Hematopoietic multipotent progenitor cell treated with erythropoietin and hydrocortisone succinate and interleukin-3 and kit ligand, for 17 days (in vitro differentiated cells): ENCODE data around the gene ADAMTS9.

ENCODE experiments used
- DNase-seq: peaks from one replicate; pipeline ENCODE4 v3.0.0-alpha.2; 2015; ENCODE audit warnings: low spot score

The ADAMTS9 gene

DNA sequence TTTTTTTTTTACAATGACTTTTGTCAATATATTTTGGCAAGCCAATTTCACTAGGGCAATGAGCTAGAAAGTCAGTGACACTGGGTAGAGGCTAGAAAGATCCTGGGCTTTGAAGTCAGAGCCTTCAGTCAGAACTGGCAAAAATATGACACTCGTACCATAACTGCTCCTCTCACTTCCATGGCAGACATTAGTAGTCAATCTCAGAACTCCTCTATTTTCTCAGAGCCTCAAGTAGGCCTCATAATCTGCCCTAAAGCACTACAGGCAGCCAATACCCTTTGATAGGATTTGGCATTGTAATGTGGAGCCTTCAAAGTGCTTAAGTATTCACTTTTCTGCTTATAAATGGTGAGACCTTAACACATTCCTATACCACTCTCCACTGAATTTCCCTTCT, 67.8 kb downstream of the ADAMTS9 start:
- DNase-seq, result no peak

DNA sequence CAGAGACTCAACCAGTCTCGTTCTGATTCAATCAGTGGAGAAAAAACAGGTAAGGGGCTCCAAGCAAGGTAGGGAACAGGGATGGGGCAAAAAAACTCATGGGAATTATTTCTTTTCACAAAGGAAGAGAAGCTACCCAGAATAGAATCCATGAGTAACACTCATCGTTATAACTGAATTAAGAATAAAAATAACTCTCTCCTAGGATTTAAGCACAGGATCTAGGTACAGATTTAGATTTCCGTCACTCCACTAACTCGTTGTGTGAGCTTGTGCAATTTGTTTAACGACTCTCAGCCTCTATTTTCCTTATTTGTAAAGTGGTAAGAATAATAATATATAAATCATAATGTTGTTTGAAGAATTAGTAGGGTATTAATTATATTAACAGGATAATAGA, 68.6 kb downstream of the ADAMTS9 start:
- DNase-seq, result no peak

DNA sequence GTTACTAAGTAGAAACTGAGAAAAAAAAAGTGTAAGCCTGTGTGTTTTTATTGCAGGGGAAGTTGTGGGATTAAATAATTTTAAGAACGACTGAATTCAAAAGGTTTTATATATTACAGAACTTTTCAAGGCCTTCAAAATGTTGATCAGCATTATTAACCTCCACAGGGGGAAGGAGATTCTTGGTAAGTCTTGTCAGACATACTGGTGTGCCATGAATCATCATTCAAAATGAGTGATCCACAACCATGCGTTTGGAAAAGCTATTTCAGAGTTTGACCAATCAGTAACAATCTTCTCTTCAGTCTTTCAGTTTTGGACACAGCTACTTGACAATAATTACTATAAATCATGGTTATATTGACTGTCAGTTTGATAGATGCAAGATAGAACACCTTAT, 70.2 kb downstream of the ADAMTS9 start:
- DNase-seq, result no peak

DNA sequence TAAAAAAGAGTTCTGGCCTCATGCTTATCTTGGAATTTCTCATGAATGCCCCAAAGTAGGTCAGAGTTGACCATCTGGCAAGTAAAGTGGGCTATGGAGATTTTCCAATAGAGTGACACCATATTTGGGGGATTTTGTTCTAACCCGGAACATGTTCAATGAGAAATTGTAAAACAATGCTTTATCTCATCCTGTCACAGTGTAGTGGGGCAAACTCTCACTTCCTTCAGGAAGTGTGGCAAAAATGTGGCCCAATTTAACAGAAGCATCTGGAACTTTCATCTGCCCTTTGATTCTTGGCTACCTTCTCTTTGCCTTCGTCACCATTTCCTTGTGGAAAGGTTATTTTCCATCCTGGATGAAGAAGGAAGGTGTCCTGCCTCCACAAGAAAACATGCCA, 70.8 kb downstream of the ADAMTS9 start:
- no peak for DNase-seq

DNA sequence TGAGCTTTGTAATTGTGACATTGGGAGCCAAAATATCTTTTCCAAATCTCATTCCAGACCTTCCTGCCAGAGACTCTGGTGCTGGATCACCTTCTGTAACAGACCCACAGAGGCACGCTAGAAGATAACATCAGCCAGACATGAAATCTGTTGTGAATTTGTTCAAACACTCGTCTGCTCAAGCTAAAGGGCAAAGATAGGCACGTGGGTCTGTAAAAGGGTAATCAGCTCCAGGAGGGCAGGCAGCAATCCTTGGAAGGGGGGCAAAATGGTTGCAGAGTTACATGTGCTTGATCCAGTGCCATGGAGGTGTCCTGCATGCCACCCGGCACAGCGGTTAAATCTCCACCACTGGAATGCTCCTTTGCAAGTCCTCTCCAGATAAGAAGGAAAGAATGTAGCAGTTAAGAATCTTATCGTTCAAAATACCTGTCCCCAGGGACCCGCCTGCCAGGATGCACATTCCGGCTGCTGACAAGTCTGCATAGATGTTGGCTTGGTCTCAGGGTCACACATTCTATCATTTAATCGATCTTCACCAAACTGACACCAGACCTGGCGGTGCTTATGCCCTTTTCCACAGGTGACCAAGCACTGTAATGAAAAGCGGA, 74.8 kb downstream of the ADAMTS9 start:
- no peak for DNase-seq

DNA sequence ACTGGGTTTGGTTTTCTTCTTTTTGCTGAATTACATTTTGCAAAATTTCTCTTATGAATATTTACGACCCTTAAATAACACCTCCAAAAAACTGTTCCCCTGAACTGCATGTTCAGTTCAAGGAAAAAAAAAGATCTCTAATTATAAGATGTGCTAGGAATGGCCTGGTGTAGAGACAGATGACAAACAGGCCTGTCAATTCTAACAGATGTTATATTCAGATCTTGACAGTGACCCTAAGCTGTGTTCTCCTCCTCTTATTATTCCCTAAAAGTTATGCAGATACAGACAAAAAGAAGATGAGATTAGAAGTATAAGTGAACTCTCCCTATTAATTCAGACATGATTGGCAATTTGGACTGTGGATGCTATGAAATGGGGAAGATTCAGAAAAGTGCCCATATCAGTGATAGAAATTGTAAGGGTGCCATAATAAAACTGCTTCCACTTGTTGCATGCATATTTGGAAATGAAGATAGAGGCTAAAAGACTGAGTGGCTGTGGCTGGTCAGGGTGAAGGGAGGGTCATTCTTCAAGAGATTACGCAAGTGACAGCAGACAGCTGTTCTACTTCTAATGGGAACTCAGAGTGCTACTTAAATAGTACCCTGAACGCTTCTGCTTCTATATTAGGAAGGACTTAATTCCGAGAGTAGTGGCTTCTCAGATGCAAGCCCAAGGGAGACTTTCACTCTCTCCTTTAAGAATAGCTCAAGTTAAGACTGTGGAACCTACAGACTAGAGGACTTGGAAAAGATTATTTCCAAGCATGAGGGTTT, 75.5 kb downstream of the ADAMTS9 start:
- DNase-seq, result no peak

DNA sequence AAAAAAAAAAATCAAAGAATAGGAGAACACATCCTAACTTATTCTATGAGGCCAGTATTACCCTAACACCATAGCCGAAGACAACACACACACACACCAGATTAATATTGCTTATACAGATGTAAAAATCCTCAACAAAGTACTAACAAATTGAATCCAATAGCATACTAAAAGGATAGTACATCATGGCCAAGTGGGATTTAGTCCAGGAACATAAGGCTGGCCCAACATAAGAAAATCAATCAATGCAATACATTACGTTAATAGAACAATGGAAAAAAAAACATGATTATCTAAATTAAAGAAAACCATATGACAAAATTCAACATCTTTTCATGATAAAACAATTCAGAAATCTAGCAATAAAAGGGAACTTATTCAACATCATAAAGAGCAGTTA, 79.1 kb downstream of the ADAMTS9 start:
- no peak for DNase-seq

DNA sequence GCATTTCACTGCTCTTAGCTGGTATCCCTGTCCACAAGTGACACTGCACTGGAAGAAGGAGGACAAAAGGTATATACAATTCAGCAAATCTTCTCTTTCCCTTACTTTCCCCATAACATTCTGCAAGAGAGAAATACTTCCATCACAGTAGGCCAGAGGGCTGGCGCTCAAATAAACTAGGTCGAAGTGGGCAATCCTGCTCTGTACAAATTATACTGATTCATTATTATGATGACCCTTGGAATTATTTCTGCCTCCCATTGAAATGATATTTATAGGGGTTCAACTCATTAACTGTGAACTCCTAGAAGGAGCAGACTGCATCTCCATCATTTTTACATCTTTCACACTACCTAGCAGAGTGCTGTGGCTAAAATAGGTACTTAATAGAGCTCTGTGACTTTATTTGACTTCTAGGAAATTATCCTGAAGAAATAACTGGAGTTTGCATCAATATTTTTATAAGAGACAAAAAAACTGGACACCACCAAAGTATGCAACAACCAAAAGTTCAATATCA, 80.7 kb downstream of the ADAMTS9 start:
- DNase-seq, result no peak

DNA sequence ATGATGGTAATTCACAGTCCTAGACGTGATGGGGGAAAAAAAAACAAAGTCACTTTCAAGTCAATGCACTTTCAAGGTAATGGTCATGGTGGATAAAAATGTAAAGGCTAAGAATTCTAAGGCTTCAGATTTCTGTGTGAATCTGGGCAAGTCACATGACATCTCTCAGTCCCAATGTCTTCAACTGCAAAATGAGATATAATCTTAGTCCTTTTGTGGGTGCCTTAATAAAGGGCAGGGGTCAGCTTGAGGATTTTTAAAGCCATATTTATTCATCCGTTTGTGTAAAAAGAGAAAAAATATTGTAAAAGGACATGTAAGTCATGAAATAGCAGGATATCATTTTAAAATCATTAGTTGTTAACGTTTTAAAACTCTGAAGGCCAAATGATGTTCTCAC, 83.5 kb downstream of the ADAMTS9 start:
- no peak for DNase-seq

DNA sequence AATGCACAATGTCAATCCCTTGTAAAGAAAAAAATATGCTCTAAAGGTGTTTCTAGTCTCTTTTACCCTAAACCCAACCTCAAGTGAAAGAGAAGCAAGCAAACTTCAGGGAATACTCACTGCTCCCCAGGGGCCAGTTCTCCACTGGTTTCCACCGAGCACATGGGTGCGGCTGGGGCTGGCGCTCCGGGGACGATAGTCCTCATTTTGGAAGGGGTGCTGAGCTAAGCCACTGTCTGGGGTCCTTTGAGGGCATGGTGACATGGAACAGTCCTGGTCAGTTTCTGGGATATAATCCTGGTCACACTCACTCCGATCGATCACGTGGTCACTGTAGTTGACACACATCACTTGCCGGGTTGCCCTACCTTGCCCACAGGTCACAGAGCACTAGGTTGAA, 86.0 kb downstream of the ADAMTS9 start:
- DNase-seq, result no peak

DNA sequence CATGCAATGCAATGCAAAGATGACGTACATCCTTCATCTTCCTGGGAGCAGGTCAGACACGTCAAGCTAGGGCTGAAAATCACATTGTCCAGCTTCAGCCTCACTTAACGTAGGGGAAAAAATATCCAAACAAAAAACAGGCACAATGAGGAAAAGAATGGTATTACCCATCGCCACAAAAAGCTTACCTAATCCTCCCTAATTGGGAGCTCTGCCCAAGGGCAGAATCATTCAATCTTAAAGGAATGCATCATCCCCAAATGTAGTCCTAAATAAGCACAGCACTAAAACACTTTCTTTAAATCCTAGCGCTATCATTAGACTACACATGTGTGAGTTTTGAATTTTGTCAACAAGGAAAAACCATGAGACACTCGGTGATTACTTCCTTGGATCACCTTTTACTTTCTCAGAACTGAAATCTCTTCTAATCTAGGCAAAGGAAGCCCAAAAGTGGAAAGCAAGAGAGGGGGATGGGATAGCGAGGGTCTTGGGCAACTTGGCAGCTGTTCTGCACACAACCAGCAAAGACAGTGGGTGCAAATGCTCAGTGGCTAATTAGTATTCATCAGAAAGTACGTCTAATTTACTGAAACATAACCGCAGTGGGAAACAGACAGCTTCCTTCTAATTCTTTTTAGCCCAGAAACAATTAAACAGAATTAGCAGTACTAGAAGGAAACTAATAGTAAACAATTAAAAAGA, 87.4 kb downstream of the ADAMTS9 start:
- no peak for DNase-seq

DNA sequence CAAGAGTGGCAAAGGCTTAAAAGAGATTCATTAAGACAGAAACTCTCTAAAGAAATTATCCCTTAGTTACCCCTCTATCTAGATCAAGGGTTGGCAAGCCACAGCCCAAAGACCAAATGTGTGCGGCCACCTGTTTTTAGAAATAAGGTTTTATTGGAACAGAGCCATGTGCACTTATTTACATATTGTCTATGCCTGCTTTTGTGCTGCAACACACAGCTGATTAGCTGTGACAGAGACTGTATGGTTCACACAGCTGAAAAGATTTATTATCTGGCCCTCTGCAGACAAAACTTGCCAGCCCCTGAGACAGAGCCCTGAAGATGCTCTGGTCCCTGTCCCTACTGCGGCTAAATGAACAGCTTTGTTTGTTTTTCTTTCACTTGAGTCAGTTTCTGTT, 88.1 kb downstream of the ADAMTS9 start:
- no peak for DNase-seq

DNA sequence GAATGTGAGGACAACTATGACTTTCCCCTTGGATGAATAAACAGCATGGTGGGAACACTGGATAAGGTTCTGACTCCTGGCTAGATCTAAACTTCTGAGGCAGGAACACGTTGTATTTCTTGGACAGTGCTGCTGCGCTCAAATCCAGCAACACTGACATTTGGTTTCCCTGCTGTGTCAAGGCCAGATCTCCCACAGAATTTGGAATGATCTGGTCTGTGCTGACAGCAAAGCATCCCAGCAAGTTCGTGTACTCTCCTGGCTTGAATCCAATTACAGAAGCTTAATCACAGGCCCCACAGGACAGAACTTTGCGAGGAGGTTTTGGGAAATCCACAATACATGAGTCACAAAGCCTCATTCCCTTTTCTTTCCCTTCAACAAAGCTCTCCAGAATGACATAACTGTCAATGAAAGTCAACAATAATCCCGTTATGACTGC, 92.5 kb downstream of the ADAMTS9 start:
- no peak for DNase-seq

DNA sequence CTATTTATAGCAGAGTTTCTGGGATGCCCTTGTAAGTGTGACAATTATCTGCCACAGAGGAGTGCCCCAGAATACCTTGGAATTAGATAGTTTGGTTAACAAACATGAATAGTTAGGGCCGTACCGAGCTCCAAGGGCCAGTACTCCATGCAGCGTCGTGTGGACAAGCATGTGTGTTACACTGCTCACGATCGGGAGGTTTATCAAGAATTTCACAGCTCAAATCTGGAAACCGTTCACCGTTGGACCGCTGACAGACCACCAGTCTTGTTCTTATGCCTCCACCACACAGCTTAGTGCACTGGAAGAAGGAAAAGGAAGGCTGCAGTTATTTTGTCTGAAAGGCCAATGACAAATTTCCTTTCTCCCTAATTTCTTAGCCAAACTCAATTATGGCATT, 93.7 kb downstream of the ADAMTS9 start:
- no peak for DNase-seq

DNA sequence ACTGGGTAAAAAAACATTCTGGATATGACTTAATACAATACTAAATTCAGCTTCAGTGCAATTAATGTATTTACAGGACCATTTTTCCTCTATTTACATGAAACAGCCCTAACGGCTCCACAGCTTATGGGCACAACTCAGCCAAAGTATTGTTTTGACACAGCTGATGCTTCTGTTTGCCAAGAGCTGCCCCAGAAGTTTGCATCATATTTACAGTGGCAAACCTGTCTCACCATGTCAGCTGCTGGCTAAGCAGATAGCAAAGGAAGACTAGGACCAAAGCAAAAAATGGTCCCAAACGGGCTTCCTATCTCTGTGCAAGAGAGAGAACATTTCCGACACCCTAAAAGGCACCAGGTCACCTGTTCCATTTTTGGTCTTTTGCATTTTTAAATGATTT, 94.5 kb downstream of the ADAMTS9 start:
- no peak for DNase-seq

DNA sequence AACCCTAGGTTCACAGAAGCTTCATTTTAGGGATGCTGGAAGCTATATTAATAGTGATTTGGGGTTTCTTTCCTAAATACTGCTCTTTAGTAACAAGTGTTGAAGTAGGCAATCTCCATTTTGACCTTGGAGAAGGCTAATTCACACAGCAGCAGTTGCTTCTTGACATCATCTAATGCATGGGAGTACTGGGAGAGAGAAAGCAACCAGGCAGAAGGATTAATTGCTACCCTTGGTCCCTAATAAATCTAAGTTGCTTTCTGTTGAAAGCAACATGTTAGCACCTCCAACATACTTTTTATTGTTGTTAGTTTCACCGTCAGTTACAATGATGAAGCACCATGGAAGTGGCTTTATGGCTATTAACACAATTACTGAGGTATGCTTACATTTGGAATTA, 96.2 kb downstream of the ADAMTS9 start:
- no peak for DNase-seq

DNA sequence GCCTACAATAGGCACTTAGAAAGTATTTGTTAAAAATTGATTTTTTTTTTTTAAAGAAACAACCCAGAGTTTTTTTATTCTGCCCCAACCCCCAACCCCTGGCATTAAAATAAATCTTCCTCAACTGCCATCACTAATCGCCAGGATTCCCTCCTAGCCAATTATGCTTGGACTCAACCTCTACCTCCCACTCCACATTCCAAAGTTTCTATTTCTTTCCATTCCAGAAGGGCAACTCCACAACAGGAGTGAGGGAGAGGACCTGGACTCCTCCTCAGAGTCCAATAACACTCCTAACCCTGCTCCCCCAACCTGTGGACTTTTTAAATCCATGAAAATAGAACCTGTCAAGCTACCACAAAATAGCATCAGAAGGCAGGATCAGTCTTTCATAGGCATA, 99.4 kb downstream of the ADAMTS9 start:
- DNase-seq, result no peak

DNA sequence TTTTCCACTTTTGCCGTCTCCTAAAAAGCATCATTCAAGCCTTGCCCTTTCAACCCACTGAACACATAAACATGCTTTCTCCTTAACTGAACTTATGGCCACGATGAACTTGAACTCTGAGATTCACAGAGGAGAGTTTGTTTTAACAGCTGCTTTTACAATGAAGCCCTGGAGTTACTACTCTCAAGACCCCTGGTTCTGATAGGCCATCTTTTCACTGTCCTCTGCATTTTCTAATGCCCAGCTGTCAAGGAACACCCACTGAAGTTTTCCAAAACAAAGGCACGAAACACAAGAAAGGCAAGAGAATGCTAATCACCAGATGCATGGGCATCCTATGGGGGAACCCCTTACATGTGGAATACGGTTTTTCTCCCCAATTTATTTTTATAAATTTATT, 100.8 kb downstream of the ADAMTS9 start:
- DNase-seq, result no peak

DNA sequence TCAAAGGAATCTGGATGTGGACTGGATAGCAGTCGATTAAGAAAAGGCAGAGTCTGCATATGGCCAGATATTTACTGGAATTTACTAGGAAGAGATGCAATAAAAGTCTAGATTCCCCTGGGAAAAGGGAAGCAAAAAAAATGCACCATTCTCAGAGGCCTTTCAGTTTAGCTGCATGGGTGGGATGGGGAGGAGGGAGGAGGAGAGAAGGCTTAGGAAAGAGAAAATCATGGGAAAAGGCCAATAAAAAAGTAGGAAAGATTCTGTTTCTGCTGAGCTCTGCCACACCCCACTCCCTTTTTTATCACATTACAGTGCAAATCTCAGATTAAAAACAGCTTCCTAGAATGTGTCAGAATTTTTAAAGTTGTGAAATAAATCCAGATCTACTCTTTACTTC, 103.6 kb downstream of the ADAMTS9 start:
- no peak for DNase-seq

DNA sequence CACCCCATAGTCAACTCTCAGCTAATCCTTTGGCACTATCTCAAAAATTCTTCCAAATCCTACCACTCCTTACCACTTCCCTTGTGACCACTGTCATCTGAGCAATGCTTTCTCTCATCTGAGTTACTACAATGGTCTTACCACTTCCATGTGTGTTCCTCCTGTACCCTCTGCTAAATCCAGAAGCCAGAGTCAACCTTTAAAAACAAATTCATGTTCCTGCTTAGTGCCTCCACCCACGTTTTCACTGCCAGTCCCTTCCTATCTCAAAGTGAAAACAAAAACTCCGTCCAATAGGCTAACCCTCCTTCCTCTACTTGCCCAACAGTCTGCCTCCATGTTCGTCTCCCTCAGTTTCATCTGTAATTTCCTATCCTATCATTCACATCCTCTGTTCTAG, 109.0 kb downstream of the ADAMTS9 start:
- DNase-seq, result no peak

DNA sequence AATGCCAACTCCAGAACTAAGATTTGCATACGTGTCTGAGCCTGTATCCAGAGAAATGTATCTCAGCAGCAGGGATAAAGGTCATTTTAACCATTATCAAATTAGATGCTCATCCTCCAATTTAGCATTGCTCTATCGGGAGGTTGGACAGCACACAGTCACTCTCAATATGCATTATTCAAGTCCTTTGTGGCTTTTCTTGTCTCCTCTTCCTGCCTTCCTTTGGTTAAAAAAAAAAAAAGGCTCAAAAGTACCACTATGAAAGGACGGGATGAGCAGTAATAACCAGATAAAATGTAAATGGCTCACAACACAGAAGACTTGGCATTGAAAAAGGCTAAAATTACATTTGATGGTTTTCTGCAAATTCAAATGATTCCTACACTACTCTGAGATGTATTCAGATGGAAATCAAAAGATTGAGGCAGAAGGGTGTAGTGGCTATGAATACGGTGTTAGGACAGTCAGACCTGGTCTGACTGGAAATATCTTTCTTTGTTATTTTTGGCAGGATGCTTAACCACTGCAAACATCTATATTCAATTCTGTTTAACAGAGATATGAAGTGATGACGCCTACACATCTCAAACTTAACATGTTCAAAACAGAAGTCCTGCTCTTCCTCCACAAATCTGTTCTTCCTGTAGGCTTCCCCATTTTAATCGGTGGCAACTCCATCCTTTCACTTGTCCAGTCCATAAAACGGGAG, 109.6 kb downstream of the ADAMTS9 start:
- no peak for DNase-seq

DNA sequence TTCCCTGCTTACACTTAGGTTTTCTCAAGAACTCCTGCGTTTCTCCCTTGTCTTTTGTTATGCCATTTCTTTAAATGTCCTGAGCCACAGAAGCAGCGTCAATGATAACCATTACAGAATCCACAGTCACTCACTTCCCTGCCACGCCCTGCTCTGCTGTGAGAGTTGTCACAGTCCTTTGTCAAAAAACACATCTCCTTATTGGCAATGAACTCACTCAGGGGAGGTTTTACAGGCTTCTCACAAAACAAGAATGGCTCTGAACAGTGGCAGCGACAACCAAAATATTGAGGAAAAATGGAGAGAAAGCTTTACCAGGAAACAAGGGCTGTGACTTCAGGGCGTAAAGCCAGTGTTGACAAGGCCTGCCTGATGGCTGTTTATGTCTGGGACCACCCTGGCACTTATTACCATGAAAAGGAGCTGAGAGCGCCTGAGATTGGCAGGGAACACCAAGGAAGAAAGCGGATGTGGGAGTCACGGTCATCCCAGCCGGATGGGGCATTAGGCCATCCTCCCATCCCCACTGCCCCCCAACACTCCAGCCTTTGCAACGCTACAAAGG, 111.5 kb downstream of the ADAMTS9 start:
- DNase-seq, result no peak
